Mammary epithelial cell (primary cell): Measurements from ENCODE around the gene PPM1L.

Source experiments
- EZH2 ChIP-seq: IDR thresholded peaks from 2 replicates; pipeline ENCODE4 v1.6.1; 2012; ENCODE audit warnings: low read length, inconsistent platforms, borderline replicate concordance
- TF ChIP-seq, protein P1 (sequence below), 2 donors: IDR thresholded peaks in 1 of 2; conservative IDR thresholded peaks in 1 of 2; 2 replicates each; pipeline ENCODE4 v1.5.1; 2011 to 2012; ENCODE audit warnings: inconsistent platforms in 2 of 2, low read length in 2 of 2, mild to moderate bottlenecking in 2 of 2, control low read depth in 1 of 2, low read depth in 1 of 2; ENCODE audit not compliant: insufficient read depth in 1 of 2; ENCODE audit errors: extremely low read depth in 1 of 2

GRCh38 chr3:161101609-161102008, 345.6 kb downstream of the PPM1L start:
- TF ChIP-seq, protein P1, sequence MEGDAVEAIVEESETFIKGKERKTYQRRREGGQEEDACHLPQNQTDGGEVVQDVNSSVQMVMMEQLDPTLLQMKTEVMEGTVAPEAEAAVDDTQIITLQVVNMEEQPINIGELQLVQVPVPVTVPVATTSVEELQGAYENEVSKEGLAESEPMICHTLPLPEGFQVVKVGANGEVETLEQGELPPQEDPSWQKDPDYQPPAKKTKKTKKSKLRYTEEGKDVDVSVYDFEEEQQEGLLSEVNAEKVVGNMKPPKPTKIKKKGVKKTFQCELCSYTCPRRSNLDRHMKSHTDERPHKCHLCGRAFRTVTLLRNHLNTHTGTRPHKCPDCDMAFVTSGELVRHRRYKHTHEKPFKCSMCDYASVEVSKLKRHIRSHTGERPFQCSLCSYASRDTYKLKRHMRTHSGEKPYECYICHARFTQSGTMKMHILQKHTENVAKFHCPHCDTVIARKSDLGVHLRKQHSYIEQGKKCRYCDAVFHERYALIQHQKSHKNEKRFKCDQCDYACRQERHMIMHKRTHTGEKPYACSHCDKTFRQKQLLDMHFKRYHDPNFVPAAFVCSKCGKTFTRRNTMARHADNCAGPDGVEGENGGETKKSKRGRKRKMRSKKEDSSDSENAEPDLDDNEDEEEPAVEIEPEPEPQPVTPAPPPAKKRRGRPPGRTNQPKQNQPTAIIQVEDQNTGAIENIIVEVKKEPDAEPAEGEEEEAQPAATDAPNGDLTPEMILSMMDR (conservative IDR thresholded peaks at IDR 0.05 in 1 of 2, IDR thresholded peaks at IDR 0.05 in 1 of 2; ENCODE audit: extremely low read depth in 1 of 2, insufficient read depth in 1 of 2, low read depth in 1 of 2, low read length in 2 of 2) = no peak
- no peak for TF ChIP-seq EZH2
